B cell (primary cell): Measurements from ENCODE around the gene TMEM132D. TPM values are rescaled to one million over a fixed set of nuclear protein-coding genes. Genes with fewer than 3 reads are reported as not detected.

Source experiments
- ATAC-seq: fragments of 200-7000 bp; cut with Tn5 transposase; one replicate; pipeline ENCODE4 v1.10.0; 2021; ENCODE audit warnings: low read depth, mild to moderate bottlenecking, moderate number of reproducible peaks, moderate library complexity
- CTCF ChIA-PET: fragments of 350-600 bp; sonication (Branson Sonifier 250); formaldehyde crosslinking; loops from one replicate; lab custom pipeline; 2021; ENCODE audit warnings: antibody characterized with exemption, inconsistent platforms; lab: Charles Lee
- POLR2A ChIA-PET: fragments of 350-600 bp; sonication (Branson Sonifier 250); formaldehyde crosslinking; loops from one replicate; lab custom pipeline; 2021; ENCODE audit warnings: antibody characterized with exemption; lab: Charles Lee
- DNase-seq: peaks from one replicate; pipeline ENCODE4 v3.0.0; 2013
- H2AFZ ChIP-seq: 2 replicates; pipeline ENCODE4 v1.6.1; 2012; ENCODE audit warnings: mild to moderate bottlenecking, low read depth, low read length; ENCODE audit not compliant: insufficient read depth, poor library complexity, severe bottlenecking
- H3K27ac ChIP-seq, 2 donors: 1 replicate in 1 of 2; 2 replicates in 1 of 2; pipeline ENCODE4 v1.5.1; 2012 to 2013; ENCODE audit warnings: low read length in 2 of 2, mild to moderate bottlenecking in 2 of 2, moderate library complexity in 1 of 2
- H3K27me3 ChIP-seq, 4 experiments: fragments of 200-600 bp in 1 of 4; sonication (generic) in 1 of 4; replicated peaks in 1 of 4; 1 replicate in 2 of 4; 2 replicates in 2 of 4; pipeline versions ENCODE4 v1.6.1 to v1.7.0; 2013 to 2016; ENCODE audit warnings: low read length in 3 of 4, mild to moderate bottlenecking in 2 of 4, mixed read lengths in 1 of 4, moderate library complexity in 1 of 4; ENCODE audit not compliant: insufficient read depth in 4 of 4, control insufficient read depth in 3 of 4; ENCODE audit errors: control extremely low read depth in 1 of 4
- H3K36me3 ChIP-seq, 2 experiments: replicated peaks in 1 of 2; 1 replicate in 1 of 2; 2 replicates in 1 of 2; pipeline versions ENCODE4 v1.6.1 to v1.7.1; 2013; ENCODE audit warnings: low read length in 1 of 2; ENCODE audit not compliant: insufficient read depth in 2 of 2, control insufficient read depth in 1 of 2; ENCODE audit errors: control extremely low read depth in 1 of 2, extremely low read depth in 1 of 2
- H3K4me1 ChIP-seq, 2 donors: fragments of 200-600 bp in 1 of 2; sonication (generic) in 1 of 2; 1 replicate in 1 of 2; 2 replicates in 1 of 2; pipeline versions ENCODE4 v1.5.1 to v1.6.1; 2013 to 2017; ENCODE audit warnings: low read length in 2 of 2; ENCODE audit not compliant: control insufficient read depth in 2 of 2, insufficient read depth in 2 of 2
- H3K4me2 ChIP-seq: replicated peaks from 2 replicates; pipeline ENCODE3; 2012; ENCODE audit warnings: mild to moderate bottlenecking, low read depth, low read length; ENCODE audit not compliant: poor library complexity, severe bottlenecking
- H3K4me3 ChIP-seq, 5 experiments: fragments of 200-600 bp in 1 of 5; sonication (generic) in 1 of 5; 1 replicate in 3 of 5; 2 replicates in 2 of 5; pipeline versions ENCODE4 v1.5.1 to v1.7.0; 2011 to 2016; ENCODE audit warnings: low read length in 4 of 5, mild to moderate bottlenecking in 4 of 5, low read depth in 2 of 5, control low read depth in 1 of 5, moderate library complexity in 1 of 5; ENCODE audit not compliant: insufficient read depth in 1 of 5; ENCODE audit errors: control extremely low read depth in 1 of 5, extremely low read depth in 1 of 5
- H3K79me2 ChIP-seq: fragments of 200-600 bp; sonication (generic); one replicate; pipeline ENCODE4 v1.6.0; 2016; ENCODE audit warnings: low read length; ENCODE audit not compliant: control insufficient read depth, insufficient read depth
- H3K9ac ChIP-seq: fragments of 200-600 bp; sonication (generic); 2 replicates; pipeline ENCODE4 v1.6.1; 2017; ENCODE audit warnings: mild to moderate bottlenecking, low read length, moderate library complexity
- H3K9me3 ChIP-seq, 3 donors: one replicate each; pipeline versions ENCODE4 v1.6.1 to v1.7.1; 2013; ENCODE audit warnings: low read length in 2 of 3; ENCODE audit not compliant: control insufficient read depth in 2 of 3, insufficient read depth in 1 of 3; ENCODE audit errors: control extremely low read depth in 1 of 3
- H4K20me1 ChIP-seq: 2 replicates; pipeline ENCODE4 v1.6.0; 2012; ENCODE audit warnings: mild to moderate bottlenecking, low read length; ENCODE audit not compliant: insufficient read depth, control insufficient read depth, poor library complexity, severe bottlenecking
- H3K27ac Mint-ChIP-seq: one replicate; pipeline ENCODE4 v1.8.0; 2021; ENCODE audit warnings: mixed read lengths
- H3K27me3 Mint-ChIP-seq: one replicate; pipeline ENCODE4 v1.8.0; 2021; ENCODE audit warnings: mixed read lengths
- H3K4me1 Mint-ChIP-seq: one replicate; pipeline ENCODE4 v1.8.0; 2021; ENCODE audit warnings: mixed read lengths
- H3K4me3 Mint-ChIP-seq: one replicate; pipeline ENCODE4 v1.8.0; 2021; ENCODE audit warnings: mixed read lengths
- H3K9me3 Mint-ChIP-seq: one replicate; pipeline ENCODE4 v1.8.0; 2022; ENCODE audit warnings: mixed read lengths; ENCODE audit not compliant: insufficient read depth
- EZH2 ChIP-seq: IDR thresholded peaks from 2 replicates; pipeline ENCODE4 v1.6.1; 2012; ENCODE audit warnings: borderline replicate concordance, low read depth, mild to moderate bottlenecking, moderate library complexity, low read length; ENCODE audit not compliant: insufficient read depth, poor library complexity, severe bottlenecking
- WGBS: methylation state at CpG from one replicate; pipeline ENCODE4 v1.1.5; 2013; ENCODE audit warnings: missing lambda C conversion rate; ENCODE audit not compliant: insufficient coverage; 5-methylcytosine and 5-hydroxymethylcytosine counted together
- intact Hi-C: fragments of 100-400 bp; cut with micrococcal nuclease; formaldehyde crosslinking; loops from one replicate; pipeline ENCODE4 v1.10.0; 2022
- polyA plus RNA-seq: library from polyadenylated mRNA; depleted of rRNA; stranded (reverse); fragments of >200 nt; gene quantifications from 2 replicates; pipeline ENCODE4 v1.2.3, GENCODE V29; 2012
- total RNA-seq, 2 donors: library from RNA; stranded (reverse); fragments of 120-200 nt in 1 of 2; gene quantifications; 1 replicate in 1 of 2; 2 replicates in 1 of 2; pipeline versions ENCODE4 v1.2.3 to v1.2.4, GENCODE V29; 2013 to 2022
- TF ChIP-seq, protein P1 (sequence below): fragments of 200-600 bp; IDR thresholded peaks from one replicate; pipeline ENCODE4 v1.8.0; 2022; ENCODE audit warnings: antibody characterized with exemption, mild to moderate bottlenecking

Gene TMEM132D
- total and polyA plus RNA-seq, 2 donors (not counting 1 experiment from before 2014, with no cell fraction given) = not detected

- Mint-ChIP-seq H3K4me1 (no peaks in the 10 kb centered on the region), H3K9me3 (no peaks in the 10 kb centered on the region), H3K27me3 (no peaks in the 10 kb centered on the region), H3K4me3 (no peak overlapping the region), H3K27ac (no peak overlapping the region)
- TF ChIP-seq EZH2 = no peak
- TF ChIP-seq, protein P1, sequence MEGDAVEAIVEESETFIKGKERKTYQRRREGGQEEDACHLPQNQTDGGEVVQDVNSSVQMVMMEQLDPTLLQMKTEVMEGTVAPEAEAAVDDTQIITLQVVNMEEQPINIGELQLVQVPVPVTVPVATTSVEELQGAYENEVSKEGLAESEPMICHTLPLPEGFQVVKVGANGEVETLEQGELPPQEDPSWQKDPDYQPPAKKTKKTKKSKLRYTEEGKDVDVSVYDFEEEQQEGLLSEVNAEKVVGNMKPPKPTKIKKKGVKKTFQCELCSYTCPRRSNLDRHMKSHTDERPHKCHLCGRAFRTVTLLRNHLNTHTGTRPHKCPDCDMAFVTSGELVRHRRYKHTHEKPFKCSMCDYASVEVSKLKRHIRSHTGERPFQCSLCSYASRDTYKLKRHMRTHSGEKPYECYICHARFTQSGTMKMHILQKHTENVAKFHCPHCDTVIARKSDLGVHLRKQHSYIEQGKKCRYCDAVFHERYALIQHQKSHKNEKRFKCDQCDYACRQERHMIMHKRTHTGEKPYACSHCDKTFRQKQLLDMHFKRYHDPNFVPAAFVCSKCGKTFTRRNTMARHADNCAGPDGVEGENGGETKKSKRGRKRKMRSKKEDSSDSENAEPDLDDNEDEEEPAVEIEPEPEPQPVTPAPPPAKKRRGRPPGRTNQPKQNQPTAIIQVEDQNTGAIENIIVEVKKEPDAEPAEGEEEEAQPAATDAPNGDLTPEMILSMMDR = no peak
- ATAC-seq (no peak), DNase-seq (no peak)
- Histone ChIP-seq H3K27ac (no peak overlapping the region), H3K4me2 (no peak overlapping the region), H4K20me1 (no peaks in the 10 kb centered on the region), H2AFZ (no peak overlapping the region), H3K9ac (no peak overlapping the region), H3K27me3 (no peaks in the 10 kb centered on the region), H3K36me3 (no peaks in the 10 kb centered on the region), H3K4me3 (no peak overlapping the region), H3K4me1 (no peaks in the 10 kb centered on the region), H3K79me2 (no peaks in the 10 kb centered on the region), H3K9me3 (peaks cover 0 to 4% (median 2%) of the 10 kb centered on the region in 3 donors)
- ChIA-PET CTCF (no interaction called here), POLR2A (no interaction called here)
- intact Hi-C loops = no loop called here
- WGBS = 88% methylated on average over 6 of the region's 9 CpGs
These were observed 776.6 kb downstream of the TMEM132D start for GRCh38 chr12:129127211-129127610.

DNA sequence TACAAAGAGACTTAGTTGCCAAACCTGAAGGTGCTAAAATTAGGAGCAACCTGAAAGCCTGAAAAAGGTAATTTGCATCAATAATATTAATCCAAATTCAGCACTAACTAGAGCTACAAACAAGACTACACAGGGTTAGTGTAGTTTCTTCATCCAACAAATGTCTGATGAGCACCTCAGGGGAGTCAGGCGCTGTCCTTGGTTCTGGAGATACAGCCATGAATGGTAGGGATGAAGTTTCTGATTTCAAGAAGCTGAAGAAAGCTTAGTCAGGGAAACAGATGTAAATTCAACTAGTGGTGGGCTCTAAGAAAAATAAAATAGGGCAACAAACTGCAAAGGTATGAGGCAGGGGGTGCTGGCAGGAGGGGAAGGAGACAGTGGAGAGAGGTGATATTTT is 784.3 kb downstream of the TMEM132D start:
- no peaks in the 10 kb centered on the region for H3K9me3 ChIP-seq
- Mint-ChIP-seq H3K4me1 (no peaks in the 10 kb centered on the region), H3K9me3 (no peaks in the 10 kb centered on the region), H3K27ac (no peak overlapping the region), H3K4me3 (no peak overlapping the region), H3K27me3 (peaks cover 6% of the 10 kb centered on the region)
- CTCF ChIA-PET = no interaction called here
- ATAC-seq (no peak), DNase-seq (no peak)
- H3K9ac ChIP-seq = no peak overlapping the region
- no peak overlapping the region for H3K4me2 ChIP-seq
- TF ChIP-seq EZH2 = no peak
- TF ChIP-seq, protein P1 = no peak
- H2AFZ ChIP-seq = no peak overlapping the region
- no peaks in the 10 kb centered on the region for H3K27me3 ChIP-seq
- WGBS = 67% methylated on average over 1 of the region's 1 CpG
- H3K36me3 ChIP-seq = no peaks in the 10 kb centered on the region
- intact Hi-C loops = no loop called here
- H3K79me2 ChIP-seq = no peaks in the 10 kb centered on the region
- POLR2A ChIA-PET = no interaction called here
- H3K4me1 ChIP-seq = no peaks in the 10 kb centered on the region
- no peaks in the 10 kb centered on the region for H4K20me1 ChIP-seq
- no peak overlapping the region for H3K4me3 ChIP-seq
- H3K27ac ChIP-seq = no peak overlapping the region
